HG02970 (cell line): ENCODE results near the gene OXGR1.
"Not testable (repeated sequence)": the region's sequence is repeated elsewhere in the genome, so short reads cannot be mapped to it uniquely, and the experiment has no call there.

Experiments used
- ATAC-seq: cut with Tn5 transposase; IDR thresholded peaks from one replicate; pipeline ENCODE4 v1.9.1; 2021; ENCODE audit warnings: mild to moderate bottlenecking, moderate library complexity, moderate number of reproducible peaks; ENCODE audit not compliant: unreplicated experiment, low FRiP score

Gene OXGR1

DNA sequence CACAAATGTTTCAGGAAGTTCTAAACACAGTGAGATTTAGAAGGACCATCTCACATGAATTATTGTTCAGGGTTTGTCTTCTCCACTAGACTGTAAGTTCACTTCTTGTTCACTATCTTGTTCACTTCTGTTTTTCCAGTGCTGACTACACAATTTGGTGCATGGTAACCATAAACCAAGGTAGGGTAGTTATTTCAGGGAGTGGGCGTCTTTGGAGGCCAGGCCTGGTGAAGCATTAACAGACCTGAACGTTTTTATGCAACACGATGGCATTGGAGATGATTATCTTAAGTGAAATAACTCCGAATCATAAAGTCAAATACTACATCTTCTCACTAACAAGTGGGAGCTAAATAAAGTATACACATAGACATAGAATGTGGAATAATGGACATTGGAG is 14.4 kb upstream of the OXGR1 start:
- no peak for ATAC-seq

DNA sequence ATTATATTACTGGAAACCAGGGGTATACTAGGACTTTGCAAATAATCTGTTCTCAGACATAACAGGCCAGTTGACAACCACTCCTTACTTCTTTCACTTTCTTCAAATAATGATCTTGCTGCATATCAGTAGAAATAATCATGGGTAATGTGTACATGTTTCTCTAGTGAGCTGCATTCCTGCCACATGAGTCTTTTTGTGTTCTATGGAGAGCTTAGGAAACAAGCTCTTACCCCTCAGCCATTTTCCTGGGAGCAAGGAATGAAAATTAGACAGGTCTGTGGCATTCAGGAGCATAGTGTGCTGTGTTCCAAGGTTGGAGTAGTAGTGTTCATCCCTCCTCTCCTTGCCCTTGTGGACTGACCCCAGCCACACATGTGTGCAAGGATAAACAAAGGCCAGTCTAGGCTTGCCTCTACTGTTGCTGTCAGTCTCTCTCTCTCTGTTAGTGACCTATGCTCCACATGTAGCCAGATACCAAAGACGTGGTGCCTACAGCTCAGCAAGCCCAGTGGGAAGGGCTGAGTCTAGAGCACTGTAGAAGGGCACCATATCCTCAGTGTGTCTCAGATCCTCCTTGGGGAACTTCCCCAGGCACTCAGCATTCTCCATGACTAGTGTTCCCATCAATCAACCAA is 11.5 kb upstream of the OXGR1 start:
- no peak for ATAC-seq

DNA sequence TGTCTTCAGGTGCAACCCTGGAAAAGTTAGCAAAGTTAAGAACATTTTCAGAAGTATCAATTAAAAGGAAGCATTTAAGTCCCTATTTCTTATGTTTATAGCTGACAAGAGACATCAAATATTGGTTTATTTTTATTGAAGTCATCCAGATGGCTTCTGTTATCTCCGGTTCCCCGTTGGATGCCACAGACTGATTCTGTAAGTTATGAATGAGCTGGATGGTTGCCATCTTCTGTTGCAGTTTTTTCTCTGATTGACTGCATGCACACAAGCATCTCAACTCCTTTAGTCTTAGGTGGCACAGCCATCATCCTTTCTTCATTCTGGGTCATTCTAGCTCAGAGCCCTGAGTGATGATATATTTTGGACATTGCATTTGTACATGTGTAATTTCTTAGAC is 10.6 kb upstream of the OXGR1 start:
- no peak for ATAC-seq

DNA sequence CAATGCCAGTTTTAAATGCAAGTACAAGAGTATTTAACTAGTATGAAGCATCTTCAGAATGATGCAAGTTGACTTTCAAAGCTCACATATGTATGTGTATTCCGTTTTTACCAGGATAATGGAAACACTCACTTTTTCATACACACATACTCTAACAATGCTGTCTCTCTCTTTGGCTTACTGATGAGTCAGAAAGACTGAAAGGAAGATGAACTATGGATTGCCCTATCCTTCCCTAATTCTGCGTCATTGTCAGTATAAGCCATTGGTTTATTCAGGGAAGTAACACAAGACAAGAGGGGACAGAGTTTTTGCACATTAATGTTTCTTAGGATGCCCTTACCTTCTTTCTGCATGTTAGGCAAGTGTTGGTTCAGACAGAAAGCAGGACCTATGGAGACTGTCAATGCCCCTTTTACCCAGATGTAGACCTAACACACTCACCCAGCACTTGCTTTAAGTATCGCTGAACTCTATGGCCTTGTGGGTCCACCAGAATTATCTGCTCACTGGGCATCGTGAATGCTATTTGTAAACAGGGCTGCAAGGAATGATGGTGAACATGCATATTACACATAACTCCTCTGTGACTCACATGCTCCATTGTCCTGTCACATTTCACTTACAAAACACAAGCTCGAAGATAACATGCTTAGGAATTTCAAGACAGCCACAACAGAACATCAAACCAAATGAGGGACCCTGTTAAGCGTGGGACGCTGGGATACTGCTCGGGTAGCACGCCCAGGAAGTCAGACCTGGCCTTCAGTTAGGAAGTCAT is 10.0 kb upstream of the OXGR1 start:
- ATAC-seq, result no peak

DNA sequence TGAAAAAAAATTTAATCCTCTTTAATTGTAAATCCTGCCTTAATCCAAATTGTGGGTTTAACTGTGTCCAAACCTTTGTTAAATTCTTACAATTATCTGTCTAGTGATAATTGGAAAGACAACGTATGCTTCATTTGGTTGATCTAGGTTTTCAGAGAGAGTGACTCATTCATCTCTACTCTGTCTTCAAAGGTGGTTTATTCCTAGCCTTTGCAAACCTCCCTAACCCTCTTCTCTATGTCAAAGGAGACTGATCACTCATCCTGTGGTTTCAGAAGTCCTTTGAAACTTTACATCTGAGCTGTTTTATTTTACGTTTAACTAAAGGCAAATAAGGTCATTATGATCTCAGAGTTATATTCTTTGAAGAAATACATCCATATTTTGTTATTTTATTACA is 8.8 kb upstream of the OXGR1 start:
- no peak for ATAC-seq

DNA sequence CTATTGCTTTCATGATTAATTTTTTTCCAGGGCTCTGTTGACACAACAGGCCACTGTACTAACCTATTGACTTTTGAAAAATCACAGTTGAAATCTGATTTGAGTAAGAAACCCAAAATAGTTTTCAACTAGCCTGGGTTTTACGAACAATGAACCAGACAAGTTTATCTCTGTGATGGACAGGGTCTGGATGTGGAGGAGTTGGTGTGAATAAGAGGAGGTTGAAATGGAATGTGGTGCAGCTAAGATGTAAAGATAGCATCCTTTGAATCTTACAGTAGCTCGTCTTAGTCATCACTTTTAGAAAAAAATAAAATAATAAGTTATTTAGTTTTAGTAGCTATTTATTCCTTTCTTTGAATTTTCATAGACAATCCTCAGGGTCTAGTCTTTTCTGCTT is 8.3 kb upstream of the OXGR1 start:
- no peak for ATAC-seq

DNA sequence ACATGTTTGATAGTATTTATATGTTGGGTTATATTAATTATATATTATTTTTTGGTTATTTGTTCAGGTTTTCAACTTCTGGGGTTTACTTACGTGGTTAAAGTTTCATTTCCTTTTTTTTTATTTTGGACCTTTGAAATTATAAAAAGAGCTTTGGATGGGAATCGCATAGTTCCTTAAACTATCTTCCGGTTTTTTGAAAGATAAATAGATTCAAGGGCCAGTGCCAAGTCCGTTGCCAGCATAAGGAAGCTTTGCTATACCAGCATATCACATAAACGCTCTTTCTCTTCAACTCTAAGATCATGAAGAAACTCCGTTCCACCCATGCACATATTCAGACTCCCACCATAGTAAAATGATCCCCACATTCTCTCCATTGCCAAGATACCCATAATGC is 7.4 kb upstream of the OXGR1 start:
- no peak for ATAC-seq

DNA sequence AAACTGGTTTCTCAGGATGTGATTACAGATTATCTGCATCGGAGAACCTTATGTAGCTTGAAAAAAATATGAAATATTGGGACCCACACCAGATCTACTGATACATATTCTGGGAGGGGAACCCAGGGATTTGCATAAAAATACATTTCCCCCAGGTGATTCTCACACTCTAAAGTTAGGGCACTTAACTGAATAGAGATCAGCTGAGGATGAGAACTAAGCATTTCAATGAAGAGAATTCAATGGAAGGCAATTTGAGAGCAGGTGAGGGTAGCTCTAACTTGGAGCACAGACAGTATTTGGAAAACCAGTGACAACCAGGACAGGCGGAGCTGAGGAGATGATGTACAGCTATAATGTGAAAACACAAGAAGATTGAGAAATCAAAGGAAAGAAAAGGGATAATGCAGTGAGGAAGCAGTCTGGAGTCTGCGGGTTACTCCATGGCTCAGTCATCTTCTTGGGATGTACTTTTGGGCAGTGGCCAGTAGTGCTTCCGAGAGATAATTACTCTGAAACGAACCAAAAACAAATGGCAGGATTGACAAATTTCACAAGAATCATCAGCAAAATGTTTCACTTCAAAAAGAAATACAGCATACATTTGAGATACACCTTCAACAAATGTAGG is 6.1 kb upstream of the OXGR1 start:
- ATAC-seq, result no peak

DNA sequence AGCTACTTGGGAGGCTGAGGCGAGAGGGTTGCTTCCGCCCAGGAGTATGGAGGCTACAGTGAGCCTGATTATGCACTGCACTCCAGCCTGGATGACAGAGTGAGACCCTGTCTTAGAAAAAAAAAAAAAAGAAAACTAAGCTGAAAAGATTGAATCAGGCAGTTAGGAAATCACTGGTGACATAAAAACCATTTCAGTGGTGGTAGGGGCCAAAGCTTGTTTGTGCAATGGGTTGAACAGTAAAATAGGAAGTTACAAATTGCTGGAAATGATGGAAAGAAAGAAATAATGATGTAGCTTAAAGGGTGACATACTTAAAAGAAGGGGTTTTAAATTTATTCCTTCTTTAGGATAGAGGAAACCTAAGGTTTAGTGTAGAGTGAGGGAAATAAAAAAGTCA is 4.8 kb upstream of the OXGR1 start:
- ATAC-seq, result no peak

DNA sequence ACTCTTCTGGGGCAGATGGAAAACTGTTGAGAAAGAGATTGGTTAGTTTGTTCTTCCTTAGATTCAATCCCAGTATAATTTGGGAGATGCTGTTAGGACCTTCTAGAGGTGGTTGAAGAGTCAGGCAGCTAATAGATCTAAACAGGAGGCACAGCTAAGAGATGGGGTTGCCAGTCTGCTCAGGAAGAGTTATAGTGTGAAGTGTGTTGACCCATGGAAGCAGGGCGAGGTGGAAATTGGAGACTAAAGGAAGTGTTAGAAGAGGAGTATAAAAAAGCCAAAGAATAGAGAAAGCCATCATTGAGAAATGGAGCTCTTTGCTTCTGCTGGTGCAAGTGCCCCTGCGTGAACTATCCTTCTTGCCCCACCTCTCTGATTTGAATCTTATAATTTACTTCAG is 3.8 kb upstream of the OXGR1 start:
- no peak for ATAC-seq

DNA sequence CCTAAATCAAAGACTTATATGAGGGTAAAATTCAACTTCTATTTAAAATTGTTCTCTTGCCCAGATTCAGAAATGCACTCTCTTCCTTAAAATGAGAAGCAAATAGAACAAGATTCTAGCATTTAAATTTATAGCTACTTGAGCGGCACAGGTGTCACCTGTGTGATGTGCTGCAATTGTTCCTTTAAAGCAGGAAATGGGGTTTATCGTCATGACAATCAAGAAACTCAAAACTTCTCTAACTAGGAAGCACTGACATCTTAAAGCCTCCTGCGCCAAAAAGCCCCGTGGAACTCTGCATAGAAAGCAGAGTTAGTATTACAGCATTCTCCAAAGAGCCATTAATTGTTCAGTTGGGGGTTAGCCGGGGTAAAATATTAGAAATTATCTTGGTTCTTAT is 2.6 kb upstream of the OXGR1 start:
- no peak for ATAC-seq

DNA sequence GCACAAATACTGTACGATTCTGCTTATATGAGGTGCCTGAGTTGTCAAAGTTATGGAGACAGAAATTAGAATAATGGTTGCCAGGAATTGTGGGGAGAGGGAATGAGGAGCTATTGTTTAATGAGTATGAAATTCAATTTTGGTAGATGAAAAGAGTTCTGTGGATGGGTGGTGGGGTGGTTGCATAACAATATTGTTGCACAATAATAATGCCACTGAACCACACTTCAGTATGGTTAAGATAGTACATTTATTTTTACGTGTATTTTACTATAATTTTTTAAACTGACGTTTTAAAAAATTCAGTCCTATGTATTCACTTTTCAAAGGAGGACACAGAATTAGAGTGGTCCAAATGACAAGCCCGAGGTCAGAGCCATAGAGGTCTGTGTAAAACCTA is 1.8 kb upstream of the OXGR1 start:
- no peak for ATAC-seq

DNA sequence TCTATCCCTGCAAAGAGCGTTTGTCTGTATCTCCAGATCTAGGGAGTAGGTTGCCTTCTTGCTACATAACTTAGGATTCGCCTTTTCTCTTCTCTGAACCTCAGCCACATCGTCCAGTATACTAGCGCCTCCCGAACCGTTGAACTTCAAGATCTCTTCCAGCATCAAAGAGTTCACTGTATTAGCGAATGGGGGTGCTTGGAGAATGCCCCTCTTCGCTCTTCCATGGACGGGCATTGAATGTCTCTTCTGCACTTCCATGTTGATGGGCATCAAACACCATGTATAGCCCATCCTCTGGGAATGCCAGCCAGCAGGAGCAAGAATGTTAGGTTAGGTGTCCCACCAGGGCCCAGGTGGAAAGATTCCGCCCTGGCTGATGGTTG is 575 bp upstream of the OXGR1 start:
- no peak for ATAC-seq

DNA sequence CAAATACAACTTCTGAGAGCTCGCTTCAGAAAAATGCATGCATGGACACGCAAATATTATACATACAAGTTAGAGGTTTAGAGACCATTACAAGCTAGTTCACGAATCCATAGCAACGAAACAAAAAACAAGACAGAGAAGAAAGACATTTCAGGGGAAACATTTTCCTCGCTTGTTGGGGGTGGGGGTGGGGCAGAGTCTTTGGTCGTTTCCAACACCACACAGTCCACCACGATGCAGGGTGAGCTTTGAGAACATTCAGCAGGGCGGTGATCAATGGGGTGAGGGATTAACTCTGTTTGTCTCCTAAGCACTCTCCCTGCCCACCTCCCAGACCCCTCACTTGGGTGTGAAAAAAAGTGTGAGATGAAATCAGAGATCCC is 651 bp downstream of the OXGR1 start:
- no peak for ATAC-seq

DNA sequence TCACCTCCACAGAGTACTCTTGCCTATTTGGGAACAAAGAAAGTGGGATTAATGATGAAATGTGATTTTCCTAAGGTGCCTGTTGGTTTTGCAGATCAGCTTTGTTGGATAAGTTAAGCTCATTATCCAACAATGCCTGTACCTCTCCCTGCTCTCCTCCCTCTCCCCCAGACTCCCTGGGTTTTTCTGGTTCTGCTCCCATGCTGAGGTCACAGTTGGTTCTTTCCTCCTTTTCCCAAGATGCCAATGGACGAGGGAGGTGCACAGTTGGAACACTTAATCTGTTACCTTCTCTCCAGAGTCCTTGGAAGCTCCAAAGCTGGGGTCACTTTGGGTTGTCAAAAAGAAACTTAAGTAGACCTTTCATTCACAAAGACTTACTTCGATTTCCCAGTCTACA is 1.6 kb downstream of the OXGR1 start:
- ATAC-seq, result no peak

DNA sequence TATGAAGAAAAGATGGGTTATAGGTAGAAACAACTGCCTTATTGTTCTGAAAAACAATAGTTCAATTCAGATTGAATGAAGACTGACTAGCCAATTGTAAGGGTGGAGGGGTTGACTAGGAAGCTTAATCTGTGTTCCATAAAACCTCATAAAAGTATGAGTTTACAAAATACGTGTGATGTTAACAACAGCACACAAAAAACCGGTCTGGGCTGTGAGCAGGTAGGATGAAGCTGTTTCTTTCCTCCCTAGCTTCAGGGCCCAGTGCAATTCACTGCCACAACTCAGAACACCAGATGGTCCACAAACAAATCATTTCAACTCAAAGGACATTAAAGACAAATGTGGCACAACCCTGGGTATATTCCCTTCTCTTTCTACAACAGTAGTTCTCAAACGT is 3.2 kb downstream of the OXGR1 start:
- no peak for ATAC-seq

DNA sequence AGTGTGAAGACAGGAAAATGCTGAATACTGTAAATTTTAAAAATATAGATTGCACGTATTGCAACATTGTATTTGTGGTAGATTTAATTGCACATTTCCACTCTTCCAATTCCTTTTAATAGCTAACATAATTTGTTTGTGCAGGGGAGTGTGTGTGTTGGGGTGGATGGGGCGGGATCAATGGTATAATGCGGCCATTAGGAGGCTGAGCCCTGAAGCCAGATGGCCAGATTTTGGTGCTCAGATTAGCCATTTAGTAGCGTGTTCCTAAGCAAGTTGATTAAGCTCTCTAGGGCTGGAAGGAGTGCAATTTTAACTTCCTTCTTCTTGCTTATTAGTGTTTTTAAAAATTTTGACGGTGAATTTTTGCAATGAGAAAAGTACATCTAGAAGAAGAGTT is 5.8 kb downstream of the OXGR1 start:
- no peak for ATAC-seq

DNA sequence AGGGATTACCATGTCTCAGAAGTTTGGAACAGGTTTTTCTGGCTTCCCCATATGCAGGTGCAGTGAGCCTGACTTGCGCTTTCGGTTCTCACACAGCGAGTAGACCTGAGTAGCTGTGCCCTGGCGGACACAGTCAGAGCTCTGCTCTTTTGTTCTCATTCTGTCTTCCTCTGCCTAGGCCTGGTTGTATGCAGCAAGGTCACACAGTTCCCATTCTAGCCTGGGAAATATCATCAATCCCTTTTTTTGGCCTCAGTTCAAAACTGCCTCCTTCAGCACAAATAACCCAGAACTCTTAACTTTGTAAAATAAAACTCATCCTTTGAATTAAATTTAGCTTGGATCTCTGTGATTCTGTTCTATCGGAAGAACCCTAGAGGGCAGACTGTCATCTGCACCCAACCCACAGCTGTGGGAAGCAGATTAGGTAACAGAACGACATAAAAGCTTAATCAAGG is 10.2 kb downstream of the OXGR1 start:
- peak; percentile 100 for ATAC-seq

DNA sequence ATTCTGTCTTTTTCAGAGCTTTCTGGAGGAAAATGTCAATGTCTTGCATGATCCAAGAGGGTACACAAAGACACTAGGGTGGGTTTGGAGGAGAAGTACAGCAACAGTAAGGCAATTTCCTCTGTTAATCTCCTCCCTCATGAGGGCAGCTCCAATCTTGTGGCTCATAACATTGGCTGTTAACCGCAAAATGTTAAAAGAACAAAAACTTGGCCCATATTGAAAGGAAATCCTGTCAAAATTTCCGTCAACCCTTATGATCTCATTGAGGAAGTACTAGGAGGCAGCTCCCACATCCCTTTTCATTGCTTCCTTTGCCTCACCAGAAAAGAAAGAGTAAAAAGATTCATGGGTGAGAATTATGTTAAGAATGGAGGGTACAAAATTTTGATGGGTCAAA is 11.6 kb downstream of the OXGR1 start:
- no peak for ATAC-seq

DNA sequence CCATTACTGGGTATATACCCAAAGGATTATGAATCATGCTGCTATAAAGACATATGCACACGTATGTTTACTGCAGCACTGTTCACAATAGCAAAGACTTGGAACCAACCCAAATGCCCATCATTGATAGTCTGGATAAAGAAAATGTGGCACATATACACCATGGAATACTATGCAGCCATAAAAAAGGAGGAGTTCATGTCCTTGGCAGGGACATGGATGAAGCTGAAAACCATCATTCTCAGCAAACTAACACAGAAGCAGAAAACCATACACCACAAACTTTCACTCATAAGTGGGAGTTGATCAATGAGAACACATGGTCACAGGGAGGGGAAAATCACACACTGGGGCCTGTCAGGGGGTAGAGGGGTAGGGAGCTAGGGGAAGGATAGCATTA is 14.4 kb downstream of the OXGR1 start:
- ATAC-seq, result not testable (repeated sequence)

DNA sequence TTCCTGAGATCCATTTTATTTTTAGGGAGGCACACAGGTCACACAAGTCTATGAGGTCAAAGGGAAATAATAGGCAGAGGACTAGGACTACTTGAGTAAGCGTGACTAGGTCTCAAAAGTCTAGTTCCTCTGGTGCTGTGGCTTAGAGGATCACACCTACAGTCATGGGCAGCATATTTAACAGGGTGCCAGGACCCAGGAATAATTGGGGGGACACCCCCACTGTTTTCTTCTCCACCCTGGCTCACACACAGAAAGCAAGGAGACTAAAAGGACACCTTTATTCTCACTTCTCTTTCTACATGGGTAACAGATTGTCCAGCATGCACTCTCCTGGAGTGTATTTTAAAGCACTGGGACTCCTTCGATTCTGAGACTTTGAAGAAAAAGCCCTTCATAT is 26.2 kb downstream of the OXGR1 start:
- no peak for ATAC-seq

DNA sequence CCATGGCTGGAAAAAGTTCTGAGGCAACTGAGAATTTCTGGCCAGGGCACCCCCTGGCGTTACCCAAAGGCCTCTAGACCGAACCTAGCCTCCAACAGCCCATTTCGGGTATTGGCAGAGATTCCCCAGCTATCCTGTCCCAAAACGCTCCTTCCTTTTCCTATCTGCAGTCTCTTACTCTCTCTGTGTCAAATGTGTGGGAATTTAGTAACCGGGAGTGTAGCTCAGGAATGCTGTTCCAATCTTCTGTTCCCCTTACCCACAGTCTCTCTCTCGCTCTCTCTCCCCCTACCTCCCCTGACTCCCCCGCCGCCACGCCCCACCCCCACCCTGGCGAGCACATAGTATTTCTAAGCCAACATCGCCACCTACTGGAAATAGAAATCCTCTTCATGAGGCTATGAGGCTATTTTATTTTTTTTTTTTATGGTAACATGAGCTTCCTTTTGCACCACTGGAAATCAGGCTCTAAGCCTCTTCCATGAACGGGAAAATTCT is 27.0 kb downstream of the OXGR1 start:
- no peak for ATAC-seq
